ENCODE measurements around the gene CLEC10A. TPM values are rescaled to one million over a fixed set of nuclear protein-coding genes. Genes with fewer than 3 reads are reported as not detected.
"Not testable (repeated sequence)": the region's sequence is repeated elsewhere in the genome, so short reads cannot be mapped to it uniquely, and the experiment has no call there.

CLEC10A gene
- polyA plus RNA-seq, 4 donors = 0.45 to 14.6 (median 10.0) TPM

- 77 to 78% (median 77%) methylated on average over 12 of the region's 12 CpGs for WGBS, 3 donors
- H3K4me1 ChIP-seq (ENCODE audit: control insufficient read depth in 3 of 3, insufficient read depth in 2 of 3, low read depth in 1 of 3, low read length in 2 of 3); H3K36me3 ChIP-seq (ENCODE audit: control insufficient read depth in 3 of 3, insufficient read depth in 2 of 3, low read depth in 1 of 3, low read length in 3 of 3); H3K27ac ChIP-seq (ENCODE audit: low read depth in 1 of 3, low read length in 2 of 3); DNase-seq; H3K9me3 ChIP-seq (ENCODE audit: control insufficient read depth in 2 of 2, insufficient read depth in 1 of 2, low read depth in 1 of 2, low read length in 1 of 2); FAIRE-seq; H3K27me3 ChIP-seq (ENCODE audit: control insufficient read depth in 3 of 3, insufficient read depth in 3 of 3, low read length in 3 of 3); H3K4me3 ChIP-seq (ENCODE audit: low read depth in 1 of 3, low read length in 3 of 3): not testable (repeated sequence)
These were observed 40.6 kb upstream of the CLEC10A start for GRCh38 chr17:7120635-7121034.

GRCh38 chr17:7120123-7120522 lies 40.1 kb upstream of the CLEC10A start:
- WGBS, 3 donors = 59 to 71% (median 66%) methylated on average over 2 of the region's 2 CpGs
- H3K9me3 ChIP-seq (ENCODE audit: control insufficient read depth in 2 of 2, insufficient read depth in 1 of 2, low read depth in 1 of 2, low read length in 1 of 2) = peaks cover 0 to 6% of the 10 kb centered on the region in 2 donors
- no peak overlapping the region for H3K4me3 ChIP-seq (ENCODE audit: low read depth in 1 of 3, low read length in 3 of 3)
- no peak overlapping the region for H3K27ac ChIP-seq (ENCODE audit: low read depth in 1 of 3, low read length in 2 of 3)
- no peak for DNase-seq
- H3K4me1 ChIP-seq (ENCODE audit: control insufficient read depth in 3 of 3, insufficient read depth in 2 of 3, low read depth in 1 of 3, low read length in 2 of 3) = no peaks in the 10 kb centered on the region
- no peak for FAIRE-seq
- peaks cover 0 to 4% (median 1%) of the 10 kb centered on the region in 3 donors for H3K27me3 ChIP-seq (ENCODE audit: control insufficient read depth in 3 of 3, insufficient read depth in 3 of 3, low read length in 3 of 3)
- no peaks in the 10 kb centered on the region for H3K36me3 ChIP-seq (ENCODE audit: control insufficient read depth in 3 of 3, insufficient read depth in 2 of 3, low read depth in 1 of 3, low read length in 3 of 3)

GRCh38 chr17:7119314-7119713 lies 39.3 kb upstream of the CLEC10A start:
- H3K27me3 ChIP-seq (ENCODE audit: control insufficient read depth in 3 of 3, insufficient read depth in 3 of 3, low read length in 3 of 3) = peaks cover 0 to 4% (median under 1%) of the 10 kb centered on the region in 3 donors
- DNase-seq (no peak), FAIRE-seq (no peak)
- H3K4me3 ChIP-seq (ENCODE audit: low read depth in 1 of 3, low read length in 3 of 3) = no peak overlapping the region
- no peaks in the 10 kb centered on the region for H3K36me3 ChIP-seq (ENCODE audit: control insufficient read depth in 3 of 3, insufficient read depth in 2 of 3, low read depth in 1 of 3, low read length in 3 of 3)
- no peak overlapping the region for H3K27ac ChIP-seq (ENCODE audit: low read depth in 1 of 3, low read length in 2 of 3)
- H3K4me1 ChIP-seq (ENCODE audit: control insufficient read depth in 3 of 3, insufficient read depth in 2 of 3, low read depth in 1 of 3, low read length in 2 of 3) = no peaks in the 10 kb centered on the region
- peaks cover 0 to 6% of the 10 kb centered on the region in 2 donors for H3K9me3 ChIP-seq (ENCODE audit: control insufficient read depth in 2 of 2, insufficient read depth in 1 of 2, low read depth in 1 of 2, low read length in 1 of 2)
- WGBS, 3 donors = 61 to 77% (median 75%) methylated on average over 11 of the region's 11 CpGs

GRCh38 chr17:7114875-7115614 lies 35.0 kb upstream of the CLEC10A start:
- no peak overlapping the region for H3K4me3 ChIP-seq (ENCODE audit: low read depth in 1 of 3, low read length in 3 of 3)
- no peak for FAIRE-seq
- no peaks in the 10 kb centered on the region for H3K4me1 ChIP-seq (ENCODE audit: control insufficient read depth in 3 of 3, insufficient read depth in 2 of 3, low read depth in 1 of 3, low read length in 2 of 3)
- no peak overlapping the region for H3K27ac ChIP-seq (ENCODE audit: low read depth in 1 of 3, low read length in 2 of 3)
- peaks cover 0 to 6% of the 10 kb centered on the region in 2 donors for H3K9me3 ChIP-seq (ENCODE audit: control insufficient read depth in 2 of 2, insufficient read depth in 1 of 2, low read depth in 1 of 2, low read length in 1 of 2)
- DNase-seq = no peak
- no peaks in the 10 kb centered on the region for H3K36me3 ChIP-seq (ENCODE audit: control insufficient read depth in 3 of 3, insufficient read depth in 2 of 3, low read depth in 1 of 3, low read length in 3 of 3)
- peaks cover 0 to 4% (median 0%) of the 10 kb centered on the region in 3 donors for H3K27me3 ChIP-seq (ENCODE audit: control insufficient read depth in 3 of 3, insufficient read depth in 3 of 3, low read length in 3 of 3)
- 63 to 70% (median 67%) methylated on average over 19 of the region's 19 CpGs for WGBS, 3 donors

- no peak for DNase-seq
- H3K36me3 ChIP-seq (ENCODE audit: control insufficient read depth in 3 of 3, insufficient read depth in 2 of 3, low read depth in 1 of 3, low read length in 3 of 3) = no peaks in the 10 kb centered on the region
- 70 to 75% (median 72%) methylated on average over 13 to 14 of the region's 14 CpGs for WGBS, 3 donors
- H3K27ac ChIP-seq (ENCODE audit: low read depth in 1 of 3, low read length in 2 of 3) = no peak within 1 kb of the TSS
- FAIRE-seq = no peak
- H3K4me3 ChIP-seq (ENCODE audit: low read depth in 1 of 3, low read length in 3 of 3) = no peak within 1 kb of the TSS
- no peaks in the 10 kb centered on the region for H3K4me1 ChIP-seq (ENCODE audit: control insufficient read depth in 3 of 3, insufficient read depth in 2 of 3, low read depth in 1 of 3, low read length in 2 of 3)
- H3K27me3 ChIP-seq (ENCODE audit: control insufficient read depth in 3 of 3, insufficient read depth in 3 of 3, low read length in 3 of 3) = peaks cover 0 to 3% (median 0%) of the 10 kb centered on the region in 3 donors
- peaks cover 0 to 6% of the 10 kb centered on the region in 2 donors for H3K9me3 ChIP-seq (ENCODE audit: control insufficient read depth in 2 of 2, insufficient read depth in 1 of 2, low read depth in 1 of 2, low read length in 1 of 2)
These were observed 34.3 kb upstream of the CLEC10A start, which contains the start of gene ASGR2 for GRCh38 chr17:7114241-7114874. Gene ASGR2 (minus strand): TSS chr17:7114822. CDS start chr17:7114240, 582 bp downstream.

GRCh38 chr17:7113273-7114071 lies 33.4 kb upstream of the CLEC10A start:
- Histone ChIP-seq H3K4me1 (ENCODE audit: control insufficient read depth in 3 of 3, insufficient read depth in 2 of 3, low read depth in 1 of 3, low read length in 2 of 3) (no peaks in the 10 kb centered on the region), H3K27me3 (ENCODE audit: control insufficient read depth in 3 of 3, insufficient read depth in 3 of 3, low read length in 3 of 3) (peaks cover 0 to 1% (median 0%) of the 10 kb centered on the region in 3 donors), H3K36me3 (ENCODE audit: control insufficient read depth in 3 of 3, insufficient read depth in 2 of 3, low read depth in 1 of 3, low read length in 3 of 3) (no peaks in the 10 kb centered on the region), H3K9me3 (ENCODE audit: control insufficient read depth in 2 of 2, insufficient read depth in 1 of 2, low read depth in 1 of 2, low read length in 1 of 2) (peaks cover 0 to 6% of the 10 kb centered on the region in 2 donors), H3K4me3 (ENCODE audit: low read depth in 1 of 3, low read length in 3 of 3) (no peak overlapping the region), H3K27ac (ENCODE audit: low read depth in 1 of 3, low read length in 2 of 3) (no peak overlapping the region)
- FAIRE-seq = no peak
- no peak for DNase-seq
- WGBS, 3 donors = 90 to 91% (median 90%) methylated on average over 15 of the region's 15 CpGs

- H3K4me3 ChIP-seq (ENCODE audit: low read depth in 1 of 3, low read length in 3 of 3) = no peak overlapping the region
- no peak for FAIRE-seq
- H3K27me3 ChIP-seq (ENCODE audit: control insufficient read depth in 3 of 3, insufficient read depth in 3 of 3, low read length in 3 of 3) = no peaks in the 10 kb centered on the region
- H3K4me1 ChIP-seq (ENCODE audit: control insufficient read depth in 3 of 3, insufficient read depth in 2 of 3, low read depth in 1 of 3, low read length in 2 of 3) = no peaks in the 10 kb centered on the region
- no peaks in the 10 kb centered on the region for H3K36me3 ChIP-seq (ENCODE audit: control insufficient read depth in 3 of 3, insufficient read depth in 2 of 3, low read depth in 1 of 3, low read length in 3 of 3)
- no peak overlapping the region for H3K27ac ChIP-seq (ENCODE audit: low read depth in 1 of 3, low read length in 2 of 3)
- peaks cover 0 to 6% of the 10 kb centered on the region in 2 donors for H3K9me3 ChIP-seq (ENCODE audit: control insufficient read depth in 2 of 2, insufficient read depth in 1 of 2, low read depth in 1 of 2, low read length in 1 of 2)
- 74 to 77% (median 76%) methylated on average over 9 to 10 of the region's 10 CpGs for WGBS, 3 donors
- no peak for DNase-seq
These were observed 32.6 kb upstream of the CLEC10A start for GRCh38 chr17:7112510-7113108.
